Mesodermal cell (in vitro differentiated cells): ENCODE data around the gene POP7.
A peak's percentile ranks its signal among the peaks of the same experiment; 100 is the strongest.

Experiments used
- H3K27ac ChIP-seq: 2 replicates; pipeline ENCODE4 v1.7.0; 2013; ENCODE audit warnings: mild to moderate bottlenecking, low read depth, low read length, moderate library complexity; ENCODE audit not compliant: severe bottlenecking
- H3K36me3 ChIP-seq: 2 replicates; pipeline ENCODE4 v1.7.1; 2013; ENCODE audit warnings: mild to moderate bottlenecking, low read length, moderate library complexity; ENCODE audit not compliant: control insufficient read depth, insufficient read depth
- H3K4me1 ChIP-seq: one replicate; pipeline ENCODE4 v1.7.1; 2013; ENCODE audit warnings: mild to moderate bottlenecking, low read length; ENCODE audit not compliant: insufficient read depth, control insufficient read depth, poor library complexity, severe bottlenecking
- H3K4me3 ChIP-seq: 2 replicates; pipeline ENCODE4 v1.7.0; 2013; ENCODE audit warnings: low read length, control low read depth, mild to moderate bottlenecking; ENCODE audit not compliant: insufficient read depth, poor library complexity, severe bottlenecking; ENCODE audit errors: extremely low read depth
- H3K9me3 ChIP-seq: 2 replicates; pipeline ENCODE4 v1.7.1; 2013; ENCODE audit warnings: mild to moderate bottlenecking, low read length, moderate library complexity; ENCODE audit not compliant: control insufficient read depth
- WGBS, 2 experiments: methylation state at CpG; one replicate each; pipeline ENCODE4 v1.1.5; 2013; ENCODE audit warnings: missing lambda C conversion rate in 2 of 2; ENCODE audit not compliant: insufficient coverage in 2 of 2; 5-methylcytosine and 5-hydroxymethylcytosine counted together

Gene POP7

DNA sequence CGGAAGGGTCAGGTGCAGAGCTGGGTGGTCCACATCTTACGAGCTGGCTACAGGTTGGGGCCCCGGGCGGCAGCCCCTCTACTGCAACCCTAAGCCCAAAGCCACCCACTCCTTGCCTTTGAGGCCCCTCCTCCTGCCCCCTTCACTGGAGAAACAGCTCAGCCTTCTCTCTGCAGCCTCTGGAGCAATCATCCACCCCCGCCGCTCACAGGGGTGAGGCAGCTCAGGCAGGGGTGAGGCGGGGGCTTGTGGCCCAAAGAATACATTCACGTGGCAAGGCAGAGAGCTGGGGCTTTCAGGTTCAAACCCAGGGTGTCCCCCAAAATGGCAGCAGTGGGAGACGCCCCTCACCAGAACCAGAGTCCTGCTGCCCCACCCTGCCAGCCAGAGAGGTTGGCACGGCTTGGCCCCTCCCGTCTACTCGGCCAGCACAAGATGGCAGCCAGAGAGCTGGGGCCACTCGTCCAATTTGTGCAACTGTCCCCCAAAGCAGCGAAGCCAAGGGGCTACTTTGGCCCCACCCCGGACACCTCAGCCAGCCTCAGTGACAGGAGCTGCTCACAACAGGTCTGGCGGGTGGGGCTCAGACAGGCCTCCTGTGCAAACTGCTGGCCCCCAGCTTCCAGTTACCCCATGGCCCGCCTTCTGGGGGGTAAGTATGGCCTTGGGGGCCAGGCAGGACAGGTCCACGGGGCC, 25.2 kb upstream of the POP7 start:
- Histone ChIP-seq H3K9me3 (no peaks in the 10 kb centered on the region), H3K4me1 (peaks cover 17% of the 10 kb centered on the region), H3K27ac (peak overlapping the region; percentile 23), H3K36me3 (peaks cover 93% of the 10 kb centered on the region), H3K4me3 (no peak overlapping the region)
- 90 to 92% methylated on average over 13 to 17 of the region's 18 CpGs for WGBS, 2 experiments

GRCh38 chr7:100681491-100682227, 24.3 kb upstream of the POP7 start:
- no peak overlapping the region for H3K4me3 ChIP-seq
- 94 to 96% methylated on average over 24 to 26 of the region's 29 CpGs for WGBS, 2 experiments
- H3K27ac ChIP-seq = no peak overlapping the region
- peaks cover 17% of the 10 kb centered on the region for H3K4me1 ChIP-seq
- H3K36me3 ChIP-seq = peaks cover 97% of the 10 kb centered on the region
- H3K9me3 ChIP-seq = no peaks in the 10 kb centered on the region

DNA sequence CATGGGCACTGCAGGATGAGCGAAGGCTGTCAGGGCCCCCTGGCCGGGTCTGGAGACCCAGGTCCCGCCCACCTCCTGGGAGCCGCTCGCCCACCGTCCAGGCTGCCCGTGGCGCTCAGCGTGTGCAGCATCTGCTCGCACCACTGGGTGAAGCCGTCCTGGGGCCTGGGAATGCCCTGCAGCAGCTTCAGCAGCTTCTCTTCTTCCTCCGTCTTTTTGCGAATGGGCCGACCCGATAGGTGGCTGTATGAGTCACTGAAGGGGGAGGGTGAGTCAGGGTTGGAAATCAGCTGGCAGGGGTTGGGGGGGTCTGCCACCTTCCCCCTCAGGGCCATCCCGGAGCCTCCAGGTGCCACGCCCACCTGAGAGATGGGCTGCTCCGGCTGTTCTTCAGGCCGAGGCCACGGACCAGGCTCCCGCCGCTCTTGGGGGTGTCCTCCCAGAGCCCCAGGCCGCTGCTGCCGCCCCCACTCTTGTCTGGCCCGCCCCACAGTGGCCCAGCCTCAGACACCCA, 23.6 kb upstream of the POP7 start:
- WGBS, 2 experiments = 86% methylated on average over 14 to 21 of the region's 25 CpGs
- Histone ChIP-seq H3K27ac (no peak overlapping the region), H3K4me1 (peaks cover 17% of the 10 kb centered on the region), H3K9me3 (no peaks in the 10 kb centered on the region), H3K4me3 (no peak overlapping the region), H3K36me3 (peaks cover 97% of the 10 kb centered on the region)

DNA sequence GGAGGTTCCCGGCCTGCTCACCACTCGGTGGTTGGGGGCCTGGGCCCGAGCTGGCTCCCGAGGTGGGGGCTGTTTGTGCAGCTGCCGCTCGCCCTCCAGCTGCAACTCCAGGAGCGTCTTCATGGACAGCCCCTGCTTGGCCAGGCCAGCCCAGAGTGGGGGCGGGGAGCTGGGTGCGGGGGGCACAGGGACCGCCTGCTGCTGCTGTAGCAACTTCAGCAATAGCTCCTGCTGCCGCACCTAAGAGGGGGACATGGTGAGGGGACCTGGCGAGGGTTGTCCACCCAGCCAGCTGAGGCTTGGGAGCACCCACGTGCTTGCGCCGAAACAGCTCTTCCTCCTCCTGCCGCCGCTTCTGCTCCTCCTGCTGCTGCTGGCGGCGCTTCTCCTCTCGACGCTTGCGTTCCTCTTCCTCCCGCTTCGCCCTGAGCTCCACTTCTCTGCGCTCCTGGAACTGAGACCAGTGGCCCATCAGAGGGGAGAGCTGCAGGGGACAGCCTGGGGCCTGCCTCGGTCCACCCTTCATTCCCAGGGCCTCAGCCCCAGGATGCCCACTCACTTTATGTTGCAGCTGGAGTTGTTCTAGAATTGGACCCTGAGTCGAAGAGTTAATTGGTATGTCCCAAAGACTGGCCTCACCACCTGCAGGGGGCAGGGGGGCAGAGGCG, 22.8 kb upstream of the POP7 start:
- H3K9me3 ChIP-seq = no peaks in the 10 kb centered on the region
- H3K36me3 ChIP-seq = peaks cover 97% of the 10 kb centered on the region
- no peak overlapping the region for H3K27ac ChIP-seq
- peaks cover 22% of the 10 kb centered on the region for H3K4me1 ChIP-seq
- WGBS, 2 experiments = 92 to 97% methylated on average over 23 to 26 of the region's 28 CpGs
- H3K4me3 ChIP-seq = no peak overlapping the region

GRCh38 chr7:100683659-100684533, 22.0 kb upstream of the POP7 start:
- peaks cover 97% of the 10 kb centered on the region for H3K36me3 ChIP-seq
- 96% methylated on average over 29 of the region's 37 CpGs for WGBS, 2 experiments

DNA sequence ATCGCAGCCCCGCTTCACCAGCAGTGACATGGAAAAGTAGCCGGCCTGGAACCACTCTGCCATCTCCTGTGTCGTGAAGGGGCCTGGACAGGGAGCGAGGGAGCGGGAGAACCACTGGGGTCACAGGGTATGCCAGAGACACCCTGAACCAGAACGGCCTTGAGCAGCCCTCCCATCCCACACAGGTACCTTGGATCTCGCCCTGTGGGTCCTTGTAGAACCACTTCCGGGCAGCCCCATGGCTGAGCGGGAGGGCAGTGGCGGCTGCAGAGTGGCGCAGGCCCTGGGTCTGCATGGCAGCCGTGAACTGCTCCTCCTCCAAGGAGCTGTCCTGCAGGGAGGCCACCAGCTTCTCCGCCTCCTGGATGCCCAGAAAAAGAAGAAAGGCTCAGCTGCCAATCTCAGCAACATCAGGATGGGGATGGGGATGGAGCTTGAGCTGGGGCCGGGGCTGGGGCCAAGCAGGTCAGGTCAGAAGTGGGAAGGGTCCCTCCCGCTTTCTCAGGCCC, 21.3 kb upstream of the POP7 start:
- Histone ChIP-seq H3K4me1 (peaks cover 20% of the 10 kb centered on the region), H3K9me3 (no peaks in the 10 kb centered on the region), H3K4me3 (no peak overlapping the region), H3K27ac (no peak overlapping the region), H3K36me3 (peaks cover 96% of the 10 kb centered on the region)
- 96% methylated on average over 8 to 14 of the region's 16 CpGs for WGBS, 2 experiments

More at GRCh38 chr7:100683659-100684533, 22.0 kb upstream of the POP7 start:
- Histone ChIP-seq H3K27ac (no peak overlapping the region), H3K4me1 (peaks cover 22% of the 10 kb centered on the region), H3K9me3 (no peaks in the 10 kb centered on the region), H3K4me3 (no peak overlapping the region)

DNA sequence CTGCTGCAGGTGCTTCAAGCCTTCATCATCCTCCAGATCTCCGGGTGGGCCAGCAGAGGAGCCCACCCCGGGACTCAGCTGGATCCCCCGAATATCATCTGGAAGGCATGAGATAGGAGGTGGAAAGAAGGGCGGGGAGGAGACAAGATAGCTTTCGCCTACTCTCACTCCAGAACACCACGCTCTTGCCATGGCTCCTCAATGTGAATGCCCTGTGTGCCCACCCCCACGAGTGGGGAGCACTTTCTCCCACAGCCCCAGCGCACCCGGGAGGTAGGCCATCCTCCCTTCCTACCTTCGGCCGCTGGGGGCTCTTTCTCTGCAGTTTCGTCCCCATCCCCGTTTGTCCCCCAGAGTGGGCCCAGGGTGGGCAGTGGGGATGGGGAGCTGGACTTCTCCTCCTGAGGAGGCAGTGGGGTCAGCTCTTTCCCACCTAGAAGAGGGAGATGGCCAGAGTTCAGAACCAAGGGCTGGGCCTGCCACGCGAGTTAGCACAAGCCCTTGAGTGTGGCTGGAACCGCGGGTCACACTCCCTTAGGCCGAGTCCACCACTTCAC, 20.8 kb upstream of the POP7 start:
- Histone ChIP-seq H3K36me3 (peaks cover 94% of the 10 kb centered on the region), H3K4me3 (no peak overlapping the region), H3K27ac (no peak overlapping the region), H3K4me1 (peaks cover 20% of the 10 kb centered on the region), H3K9me3 (no peaks in the 10 kb centered on the region)
- WGBS, 2 experiments = 88 to 89% methylated on average over 9 to 15 of the region's 18 CpGs

DNA sequence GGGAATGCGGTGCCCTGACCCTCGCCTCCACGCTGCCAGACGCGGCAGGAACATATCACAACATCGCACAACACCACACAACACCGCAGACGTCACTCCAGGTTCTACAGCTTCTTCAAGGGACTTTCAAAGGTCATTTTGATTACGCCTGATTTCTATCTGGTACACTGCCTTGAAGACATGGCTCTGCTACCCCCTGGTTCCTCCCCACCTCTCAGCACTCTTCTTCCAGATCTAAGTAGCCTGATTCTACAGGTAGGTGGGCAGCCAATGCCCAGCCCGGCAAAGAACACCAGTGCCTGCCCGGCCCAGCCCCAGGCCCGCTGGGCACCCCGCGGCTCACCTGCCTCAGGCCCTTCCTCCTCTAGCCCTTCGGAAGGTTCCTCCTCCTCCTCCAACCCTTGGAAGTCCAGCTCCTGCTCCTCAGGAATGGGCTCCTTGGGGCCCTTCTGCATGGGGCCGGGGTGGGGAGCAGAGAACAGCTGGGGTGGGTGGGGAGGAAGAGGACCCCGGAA, 20.2 kb upstream of the POP7 start:
- Histone ChIP-seq H3K4me3 (no peak overlapping the region), H3K36me3 (peaks cover 94% of the 10 kb centered on the region), H3K27ac (no peak overlapping the region), H3K9me3 (no peaks in the 10 kb centered on the region), H3K4me1 (peaks cover 21% of the 10 kb centered on the region)
- WGBS, 2 experiments = 82 to 93% methylated on average over 2 to 16 of the region's 17 CpGs

DNA sequence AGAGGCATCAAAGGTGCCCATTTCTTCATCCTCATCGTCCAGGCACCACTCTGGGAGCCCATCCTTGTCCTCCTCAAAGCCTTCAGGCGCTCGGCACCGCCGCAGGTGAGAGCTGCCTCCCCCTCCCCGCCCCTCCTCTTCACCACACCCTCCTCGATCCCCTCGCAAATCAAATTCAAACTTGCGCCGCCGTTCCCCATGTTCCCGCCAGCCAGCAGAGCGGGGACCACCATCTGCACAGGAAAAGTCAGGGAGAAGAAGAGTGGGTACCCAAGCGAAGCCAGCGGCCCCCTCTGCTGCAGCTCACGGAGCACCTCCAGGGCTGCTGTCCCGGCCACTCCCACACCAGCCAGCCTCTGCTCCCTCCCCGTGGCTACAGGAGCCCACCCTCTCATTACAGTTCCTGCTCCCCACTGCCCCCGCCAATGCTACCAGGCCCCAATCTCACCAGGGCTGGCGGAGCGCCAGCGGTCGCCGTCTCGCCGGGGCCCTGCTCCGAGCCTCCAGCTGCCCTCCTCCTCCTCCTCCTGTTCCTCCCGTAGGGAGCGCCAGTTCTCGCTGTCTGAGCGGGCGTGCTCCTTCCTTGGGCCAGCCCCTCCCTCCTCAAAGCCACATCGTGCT, 19.6 kb upstream of the POP7 start:
- 94 to 95% methylated on average over 16 to 28 of the region's 33 CpGs for WGBS, 2 experiments
- Histone ChIP-seq H3K27ac (no peak overlapping the region), H3K9me3 (no peaks in the 10 kb centered on the region), H3K4me3 (no peak overlapping the region), H3K36me3 (peaks cover 94% of the 10 kb centered on the region), H3K4me1 (peaks cover 21% of the 10 kb centered on the region)
